SKM-1 (cell line): ENCODE data around the gene NISCH.

ENCODE experiments used
- DNase-seq: peaks from one replicate; lab custom pipeline; 2025; ENCODE audit not compliant: unreplicated experiment; lab: John Stamatoyannopoulos, UW

The NISCH gene

DNA sequence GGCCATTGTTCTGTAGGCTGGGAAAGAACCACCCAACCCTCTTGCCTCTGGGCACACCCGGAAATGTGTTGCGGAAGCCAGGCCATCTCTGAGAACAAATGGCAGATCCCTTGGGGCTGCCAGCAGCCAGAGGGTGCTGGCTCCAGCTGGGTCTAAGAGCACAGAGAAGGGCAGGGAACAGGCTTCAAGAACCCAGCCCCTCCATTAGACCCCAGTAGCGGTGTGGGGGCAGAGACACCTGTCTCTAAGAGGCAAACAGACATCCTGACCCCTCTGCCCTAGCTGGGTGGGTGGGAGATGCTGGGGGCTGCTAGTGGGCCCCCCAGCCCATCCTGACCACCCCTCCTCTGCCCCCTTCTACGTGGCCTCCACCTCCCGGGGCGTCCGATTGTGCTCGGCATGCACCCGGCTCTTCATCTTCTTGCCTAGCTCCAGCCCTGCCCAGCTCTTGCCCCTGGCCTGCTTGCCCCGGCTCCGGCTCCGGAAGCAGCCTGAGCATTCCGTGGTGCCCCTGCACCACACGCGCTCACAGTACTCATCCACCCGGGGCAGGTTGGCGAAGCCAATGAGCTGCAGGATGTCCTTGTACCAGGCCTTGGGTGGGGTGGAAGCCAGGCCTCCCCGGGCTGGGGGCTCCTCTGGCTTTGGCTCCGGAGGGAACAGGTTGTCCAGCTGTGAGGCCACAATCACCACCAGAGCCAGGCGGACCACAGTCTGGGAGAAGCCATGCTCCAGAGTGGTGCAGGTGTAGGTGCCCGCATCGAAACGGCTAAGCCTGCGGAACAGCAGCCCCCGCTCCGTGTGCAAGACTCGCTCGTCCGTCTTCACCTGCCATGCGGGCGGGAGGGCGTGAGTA is 19.9 kb upstream of the NISCH start:
- no peak for DNase-seq

DNA sequence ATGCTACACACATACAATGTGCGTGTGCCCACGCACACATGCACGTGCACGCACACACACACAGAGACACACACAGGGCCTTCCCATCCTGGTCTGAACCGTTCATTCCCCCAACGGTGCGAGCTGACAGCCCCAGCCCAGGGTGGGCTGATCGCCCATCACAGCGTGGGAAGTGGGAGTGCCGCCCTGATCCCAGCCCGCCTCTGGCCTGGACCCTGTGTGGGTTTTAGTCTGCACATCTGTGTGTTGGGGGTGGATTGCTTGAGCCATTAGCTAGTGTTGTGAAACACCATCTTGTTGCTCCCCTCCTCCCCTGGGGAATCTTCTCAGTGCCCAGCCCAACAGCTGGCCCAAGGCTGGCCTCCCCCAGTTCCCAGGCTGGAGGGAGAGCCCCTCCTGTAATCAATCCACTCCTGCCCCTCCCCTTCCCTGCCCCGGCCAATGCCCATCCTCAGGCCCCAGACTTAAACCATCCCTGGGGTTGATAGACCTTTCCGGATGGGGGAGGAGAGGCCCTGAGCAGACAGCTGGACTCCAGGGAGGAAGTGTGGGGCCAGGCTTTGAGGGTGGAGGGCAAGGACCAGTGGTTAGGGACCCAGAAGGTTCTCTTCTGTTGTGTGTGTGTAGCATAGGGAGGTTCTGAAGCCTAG is 18.8 kb upstream of the NISCH start:
- DNase-seq, result peak; percentile 74

DNA sequence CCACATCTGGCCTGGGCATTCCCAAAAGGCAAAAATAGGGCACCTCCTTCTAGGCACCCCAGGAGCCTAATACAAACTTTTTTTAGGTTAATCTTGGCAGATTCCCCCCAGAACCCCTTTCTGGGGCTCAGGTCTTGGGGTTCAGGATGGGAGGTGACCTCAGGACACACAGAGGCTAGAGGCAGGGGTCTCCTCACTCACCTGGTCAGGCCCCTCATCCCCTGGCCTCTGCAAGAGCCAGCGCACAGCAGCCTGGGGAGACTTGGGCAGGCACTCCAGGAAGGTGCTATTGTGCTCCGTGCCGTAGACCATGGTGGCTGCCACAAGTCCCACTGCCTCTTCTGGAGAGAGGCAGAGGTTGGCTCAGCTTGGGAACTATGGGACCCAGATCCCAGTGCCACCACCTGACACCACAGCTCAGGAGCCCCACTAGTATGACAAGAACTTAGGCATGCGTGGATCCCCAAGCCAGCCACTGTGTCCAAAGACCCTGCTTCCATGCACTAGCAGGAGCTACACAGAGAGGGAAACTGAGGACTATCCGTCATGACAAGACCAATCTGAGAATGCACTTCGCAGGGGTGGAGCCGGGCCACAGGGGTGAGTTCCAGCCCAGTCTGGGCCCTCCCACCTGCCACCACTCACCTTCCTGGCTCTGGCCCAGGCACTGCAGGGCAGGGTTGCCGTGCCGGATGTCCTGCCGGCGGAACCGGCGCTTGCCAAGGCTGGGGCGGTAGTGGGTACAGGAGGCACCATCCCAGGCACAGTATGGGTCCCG is 17.9 kb upstream of the NISCH start:
- no peak for DNase-seq

DNA sequence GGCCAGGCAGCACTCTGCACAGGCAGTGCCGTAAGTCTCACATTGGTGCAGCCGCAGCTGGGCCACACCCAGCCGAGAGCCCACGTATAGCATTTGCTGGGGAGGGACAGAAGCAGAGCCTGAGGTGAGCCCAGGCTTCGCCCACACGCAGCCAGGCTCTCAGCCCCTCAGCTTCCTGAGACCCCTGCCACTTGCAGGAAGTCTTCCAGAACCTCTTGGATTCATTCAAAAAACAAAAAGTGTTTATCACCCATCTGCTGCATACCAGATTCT is 17.4 kb upstream of the NISCH start:
- no peak for DNase-seq

DNA sequence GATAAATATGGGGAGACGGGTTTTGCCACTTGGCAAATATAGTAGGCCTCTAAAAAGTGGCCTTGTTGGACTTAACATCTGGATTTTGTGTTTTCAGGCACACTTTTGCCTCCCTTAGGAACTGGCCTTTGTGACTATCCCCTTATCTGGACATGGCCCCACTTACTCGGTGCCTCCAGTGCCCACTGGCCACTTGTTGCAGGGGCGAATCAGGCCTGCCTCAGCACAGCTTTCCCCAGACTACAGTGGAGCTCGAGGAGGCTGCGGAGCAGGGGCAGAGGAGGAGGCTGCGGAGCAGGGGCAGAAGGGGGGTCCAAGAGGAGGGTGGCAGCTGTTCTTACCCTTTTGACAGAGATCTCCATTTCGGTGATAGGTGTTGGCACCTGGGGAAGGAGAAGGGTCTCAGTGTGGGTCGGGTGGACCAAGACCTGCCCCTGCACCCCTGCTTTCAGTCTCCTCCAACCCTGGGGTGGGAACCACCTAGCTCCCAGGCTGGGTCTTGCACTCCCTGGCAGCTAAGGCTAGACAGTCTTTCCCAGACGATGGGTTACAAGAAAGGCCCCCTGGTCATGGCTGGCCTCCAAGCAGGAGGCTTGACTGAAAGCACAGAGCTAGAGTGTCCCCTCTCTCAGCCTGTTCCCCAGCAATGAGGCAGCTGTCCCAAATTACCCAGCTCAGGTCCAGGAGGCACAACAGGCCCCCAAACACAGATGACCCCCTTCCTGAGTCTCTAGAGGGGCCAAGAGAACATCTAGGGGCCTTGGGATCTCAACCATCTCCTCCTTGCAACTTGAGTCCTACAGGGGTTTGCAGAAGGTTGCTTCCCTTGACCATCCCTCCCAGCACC is 16.6 kb upstream of the NISCH start:
- no peak for DNase-seq

DNA sequence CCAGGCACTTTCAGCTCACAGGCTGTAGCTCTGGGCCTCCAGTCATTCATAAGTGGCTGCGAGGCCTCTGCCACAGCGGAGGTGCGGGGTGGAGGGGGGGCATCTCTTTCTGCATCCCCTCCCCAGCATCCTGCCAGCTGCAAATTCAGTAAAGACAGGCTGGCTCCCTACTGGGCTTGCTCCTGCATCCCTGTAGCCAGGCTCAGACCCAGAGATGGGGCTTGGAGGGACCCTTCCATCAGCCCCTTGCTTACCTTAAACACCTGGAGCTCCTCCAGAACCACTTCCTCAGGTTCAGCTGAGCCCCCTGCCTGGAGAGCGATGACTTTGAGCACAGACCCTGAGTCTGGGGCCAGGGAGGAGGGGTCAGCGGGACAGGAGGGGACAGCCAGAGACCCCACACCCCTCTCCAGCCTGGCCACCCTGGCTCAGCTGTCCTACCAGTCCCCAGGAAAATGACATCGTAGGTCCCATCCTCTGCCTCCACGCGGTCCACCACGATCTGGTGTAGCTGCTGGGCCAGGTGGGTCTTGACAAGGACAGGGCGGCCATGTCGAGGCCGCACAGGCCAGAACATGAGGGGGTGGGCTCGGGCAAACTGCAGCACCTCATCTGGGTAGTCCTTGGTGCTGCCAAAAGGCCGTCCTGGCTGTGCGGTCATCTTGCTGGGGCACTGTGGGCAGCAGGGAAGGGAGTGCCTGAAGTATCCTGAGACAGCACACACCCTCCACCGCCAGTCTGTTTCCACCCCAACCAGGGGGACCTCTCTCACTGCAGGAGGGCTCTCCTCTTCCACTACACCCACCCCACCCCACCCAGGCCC is 15.8 kb upstream of the NISCH start:
- DNase-seq, result no peak

DNA sequence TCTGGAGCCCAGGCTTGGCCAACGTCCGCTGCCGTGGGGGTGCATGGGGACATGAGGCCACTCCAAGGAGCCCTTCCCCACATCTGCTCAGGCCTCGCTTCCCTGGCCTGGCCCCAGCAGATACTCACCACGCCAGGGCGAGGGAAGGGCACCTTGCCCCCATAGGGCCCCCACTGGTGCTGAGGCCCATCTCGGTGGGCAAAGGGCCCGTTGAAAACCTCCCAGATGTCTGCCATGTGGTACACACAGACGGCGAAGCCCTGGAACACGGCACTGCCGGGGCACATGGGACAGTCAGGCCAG is 15.2 kb upstream of the NISCH start:
- no peak for DNase-seq

DNA sequence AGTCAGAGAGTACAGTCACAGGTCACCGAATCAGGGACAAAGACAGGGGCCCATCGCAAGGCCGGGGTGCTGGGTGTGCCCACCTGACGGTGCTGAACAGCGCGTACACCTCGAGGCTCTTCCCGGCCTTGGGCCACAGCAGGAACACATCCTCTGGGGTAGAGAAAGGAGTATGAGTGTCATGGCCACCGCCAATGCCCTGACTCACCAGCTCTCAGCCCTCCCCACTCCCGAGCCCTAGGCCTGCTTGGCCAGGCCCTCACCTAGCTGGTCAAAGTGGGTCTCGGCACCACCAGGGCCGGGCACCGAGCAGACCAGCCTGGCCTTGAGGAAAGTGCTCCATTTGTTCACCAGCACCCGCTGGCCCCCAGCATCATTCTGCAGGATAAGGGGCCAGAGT is 14.7 kb upstream of the NISCH start:
- no peak for DNase-seq

DNA sequence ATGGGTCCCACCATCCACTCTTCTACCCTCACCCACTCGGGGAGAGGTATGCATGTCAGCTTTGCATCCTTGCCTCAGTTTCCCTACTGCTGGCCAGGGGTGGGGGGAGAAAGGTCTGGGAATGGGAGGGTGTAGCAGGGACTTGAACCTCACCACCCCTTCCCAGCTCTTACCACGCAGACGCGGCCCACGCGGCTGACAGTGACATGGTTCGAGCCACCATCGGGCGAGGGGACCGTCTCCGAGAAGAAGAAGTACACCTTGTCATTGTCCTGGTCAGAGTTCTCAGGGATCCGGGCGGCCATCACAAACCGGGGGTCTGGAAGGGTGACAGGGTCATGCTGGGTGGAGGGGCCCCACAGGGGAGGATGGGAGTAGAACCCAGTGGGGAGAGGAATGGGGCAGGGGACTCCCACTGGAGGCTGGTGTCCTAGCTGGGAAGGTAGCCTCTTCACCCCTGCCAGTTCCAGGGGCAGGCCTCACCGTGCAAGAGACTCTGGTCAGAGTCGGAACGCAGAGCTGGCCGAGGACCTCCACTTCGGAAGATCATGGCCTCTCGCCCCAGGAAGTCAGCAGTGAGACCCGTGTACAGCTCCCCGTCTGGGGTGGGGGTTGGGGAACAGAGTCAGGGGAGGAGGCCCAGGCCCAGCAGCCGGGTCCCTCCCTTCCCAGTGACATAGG is 14.2 kb upstream of the NISCH start:
- no peak for DNase-seq

DNA sequence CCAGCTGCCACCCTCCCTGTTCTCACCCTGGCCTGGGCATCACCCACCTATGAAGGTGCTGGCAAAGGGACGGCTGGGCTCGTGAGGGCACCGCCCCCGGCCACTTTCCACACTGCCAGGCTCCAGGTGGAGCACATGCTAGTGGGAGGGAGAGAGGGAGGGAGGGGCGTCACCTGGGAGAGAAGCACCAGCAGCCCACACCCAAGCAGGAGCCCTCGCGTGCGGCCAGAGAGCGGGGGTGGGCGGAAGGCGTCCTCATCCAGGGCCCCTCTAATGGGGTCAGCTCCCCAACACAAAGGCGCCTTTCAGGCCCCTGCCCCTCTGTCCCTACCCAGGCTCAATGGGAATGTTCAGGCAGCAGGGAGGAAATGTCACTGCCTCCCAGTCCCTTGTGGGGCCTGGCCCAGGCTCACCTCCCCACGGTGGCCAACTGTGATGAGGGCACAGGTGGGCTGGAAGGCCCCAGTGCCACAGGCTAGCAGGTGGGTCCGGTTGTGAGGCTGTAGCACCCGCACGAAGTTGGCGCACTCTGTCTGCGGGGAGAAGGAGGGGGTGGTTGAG is 13.6 kb upstream of the NISCH start:
- no peak for DNase-seq

DNA sequence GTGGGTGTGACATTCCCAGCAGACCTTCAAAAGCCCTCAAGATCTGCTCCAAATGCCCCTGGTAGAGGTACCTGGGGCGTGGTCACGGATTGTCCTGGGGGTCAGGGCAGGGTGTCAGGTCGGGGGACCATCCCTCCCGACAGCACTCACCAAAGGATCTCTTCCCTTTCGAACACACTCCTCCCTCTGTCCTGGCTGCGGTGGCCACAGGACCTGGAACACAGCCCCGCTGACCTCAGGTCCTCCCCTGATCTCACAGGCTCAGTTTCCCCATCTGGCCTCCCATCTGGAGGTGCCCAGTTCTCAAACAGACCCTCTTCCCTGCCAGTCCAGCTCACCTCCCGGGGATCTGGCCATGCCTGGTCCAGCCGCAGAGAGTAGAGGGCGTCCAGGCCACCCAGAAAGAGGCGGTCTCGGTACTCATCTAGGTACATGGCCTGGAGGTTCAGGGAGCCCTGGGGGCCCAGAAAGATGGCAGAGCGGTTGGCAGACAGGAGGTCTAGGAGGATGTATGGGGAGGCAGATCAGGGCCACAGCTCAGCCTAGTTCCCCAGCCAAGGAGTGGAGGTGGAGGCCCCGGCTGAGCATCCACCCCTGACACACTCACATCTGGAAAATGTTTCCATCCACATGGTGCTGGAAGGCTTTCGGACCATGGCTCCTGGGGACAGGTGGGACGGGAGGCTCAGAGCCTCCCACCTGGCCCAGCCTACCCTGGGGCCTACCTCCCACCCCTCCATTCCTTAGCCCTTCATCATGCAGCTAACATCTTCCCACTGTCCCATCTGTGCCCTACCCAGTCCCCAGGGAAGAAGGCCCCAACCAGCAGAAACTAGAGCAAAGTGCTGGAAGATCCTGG is 12.8 kb upstream of the NISCH start:
- DNase-seq, result no peak

DNA sequence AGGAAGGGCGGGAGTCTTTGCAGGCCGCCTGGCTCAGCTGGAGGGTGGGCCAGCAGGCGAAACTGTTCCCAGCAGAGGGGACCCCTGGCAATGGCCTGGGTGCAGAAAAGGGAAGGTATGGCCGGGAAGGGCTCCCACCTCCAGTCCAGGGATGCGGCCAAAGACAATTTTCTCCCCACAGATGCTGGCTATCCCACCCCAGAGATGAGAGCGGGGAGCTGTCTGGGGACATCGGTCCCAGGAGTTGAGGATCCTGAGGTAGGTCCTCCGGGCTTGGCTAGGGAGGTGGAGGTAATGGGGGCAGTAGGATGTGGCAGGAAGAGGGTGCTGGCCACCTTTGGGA is 12.2 kb upstream of the NISCH start:
- no peak for DNase-seq

DNA sequence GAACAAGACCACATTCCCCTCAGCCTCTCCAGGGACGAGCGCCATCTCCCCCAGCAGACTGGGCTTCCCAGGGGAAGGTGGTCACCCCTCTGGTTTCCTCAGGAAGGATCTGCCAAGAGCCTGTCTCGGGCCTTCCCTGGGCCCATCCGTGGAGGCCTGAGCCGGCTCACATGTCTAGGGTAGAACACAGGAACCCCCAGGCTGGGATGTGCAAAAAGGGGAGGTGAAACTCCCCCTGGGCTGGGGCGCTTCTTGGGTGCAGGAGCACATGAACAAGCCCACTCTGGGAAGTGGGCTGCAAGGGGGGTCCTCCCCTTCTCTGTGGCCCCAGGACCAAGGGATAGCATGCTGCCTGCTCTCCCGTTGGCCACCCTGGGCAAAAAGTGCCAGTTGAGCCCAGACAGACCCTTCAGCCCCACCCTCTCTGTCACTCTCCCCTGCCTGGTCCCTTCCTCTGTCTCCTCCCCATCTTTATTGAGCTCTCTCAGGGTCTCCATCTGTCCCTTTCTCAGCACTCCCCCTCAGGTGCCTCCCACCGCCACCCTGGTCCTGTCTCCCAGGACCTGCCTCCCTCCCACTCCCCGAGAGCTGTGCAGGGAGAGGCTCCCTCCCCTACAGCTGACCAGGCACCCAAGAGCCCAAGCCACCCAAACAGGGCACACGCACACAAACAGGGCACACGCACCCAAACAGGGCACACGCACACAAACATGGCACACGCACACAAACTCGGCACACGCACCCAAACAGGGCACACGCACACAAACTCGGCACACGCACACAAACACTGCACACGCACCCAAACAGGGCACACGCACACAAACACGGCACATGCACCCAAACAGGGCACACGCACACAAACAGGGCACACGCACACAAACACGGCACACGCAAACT is 11.4 kb upstream of the NISCH start:
- no peak for DNase-seq

DNA sequence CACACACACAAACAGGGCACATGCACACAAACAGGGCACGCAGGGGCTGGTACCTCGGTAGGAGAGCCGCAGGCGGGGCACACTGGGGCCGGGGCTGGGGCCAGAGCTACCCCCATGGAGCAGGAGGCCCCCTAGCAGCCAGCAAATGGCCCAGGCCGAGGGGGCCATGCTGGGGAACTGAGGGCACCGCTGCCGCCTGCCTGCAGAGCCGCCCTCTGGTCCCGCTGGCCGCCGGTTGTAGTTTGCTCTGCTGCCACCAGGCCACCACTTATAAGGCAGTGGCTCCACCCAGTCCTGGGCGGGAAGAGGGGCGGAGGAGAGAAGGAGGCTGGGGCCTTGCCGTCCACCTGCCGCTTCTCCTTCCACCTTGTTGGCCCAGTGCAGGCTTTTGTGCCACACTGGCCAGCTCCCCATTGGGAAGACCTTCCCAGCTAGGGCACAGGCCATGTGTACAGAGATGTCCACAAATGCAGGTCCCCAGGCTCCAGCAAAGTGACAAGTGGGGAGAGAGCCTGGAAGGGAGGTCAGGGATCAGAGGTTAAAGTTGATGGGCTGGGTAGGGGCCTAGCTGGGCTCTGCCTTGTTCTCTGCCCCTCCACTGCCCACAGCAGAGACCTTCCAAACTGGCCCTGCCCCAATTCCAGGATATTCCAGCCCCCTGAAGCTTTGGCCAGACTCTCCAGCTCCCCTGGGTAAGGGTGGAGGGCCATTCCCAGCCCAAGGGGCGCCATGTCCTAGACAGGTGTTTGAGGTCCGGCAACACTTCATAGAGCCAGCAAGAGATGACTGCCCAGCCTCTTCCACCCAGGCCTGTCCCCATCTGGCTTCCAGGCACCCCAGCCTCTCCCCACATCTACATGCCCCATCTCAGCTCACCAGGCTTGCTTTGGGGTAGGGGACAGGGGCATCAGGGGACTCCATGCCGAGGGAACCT is 10.3 kb upstream of the NISCH start, which contains the start of gene SEMA3G:
Gene SEMA3G, minus strand, starts transcription at position 244 of the 934 bp plus-strand sequence. Its CDS starts 76 bp downstream, at position 168.
- DNase-seq, result peak; percentile 68

DNA sequence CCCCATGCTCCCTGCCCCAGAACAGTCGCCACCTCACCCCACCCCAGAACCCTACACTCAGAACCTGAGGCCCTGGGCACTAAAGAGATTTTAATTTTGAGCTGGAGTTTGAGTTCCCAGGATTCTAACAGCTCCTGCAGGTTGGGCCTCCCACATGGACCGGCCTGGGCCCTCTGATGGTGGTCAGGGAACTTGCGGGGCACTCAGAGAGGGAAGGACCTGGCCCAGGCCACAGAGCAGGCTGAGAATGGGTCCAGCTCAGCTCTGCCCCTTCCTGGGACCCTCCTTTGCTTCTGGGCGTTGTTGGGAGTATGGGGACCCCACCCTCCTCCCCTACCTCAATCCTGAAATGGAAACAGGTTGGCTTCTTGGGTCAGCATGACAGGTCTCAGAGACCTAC is 9.4 kb upstream of the NISCH start:
- DNase-seq, result no peak

DNA sequence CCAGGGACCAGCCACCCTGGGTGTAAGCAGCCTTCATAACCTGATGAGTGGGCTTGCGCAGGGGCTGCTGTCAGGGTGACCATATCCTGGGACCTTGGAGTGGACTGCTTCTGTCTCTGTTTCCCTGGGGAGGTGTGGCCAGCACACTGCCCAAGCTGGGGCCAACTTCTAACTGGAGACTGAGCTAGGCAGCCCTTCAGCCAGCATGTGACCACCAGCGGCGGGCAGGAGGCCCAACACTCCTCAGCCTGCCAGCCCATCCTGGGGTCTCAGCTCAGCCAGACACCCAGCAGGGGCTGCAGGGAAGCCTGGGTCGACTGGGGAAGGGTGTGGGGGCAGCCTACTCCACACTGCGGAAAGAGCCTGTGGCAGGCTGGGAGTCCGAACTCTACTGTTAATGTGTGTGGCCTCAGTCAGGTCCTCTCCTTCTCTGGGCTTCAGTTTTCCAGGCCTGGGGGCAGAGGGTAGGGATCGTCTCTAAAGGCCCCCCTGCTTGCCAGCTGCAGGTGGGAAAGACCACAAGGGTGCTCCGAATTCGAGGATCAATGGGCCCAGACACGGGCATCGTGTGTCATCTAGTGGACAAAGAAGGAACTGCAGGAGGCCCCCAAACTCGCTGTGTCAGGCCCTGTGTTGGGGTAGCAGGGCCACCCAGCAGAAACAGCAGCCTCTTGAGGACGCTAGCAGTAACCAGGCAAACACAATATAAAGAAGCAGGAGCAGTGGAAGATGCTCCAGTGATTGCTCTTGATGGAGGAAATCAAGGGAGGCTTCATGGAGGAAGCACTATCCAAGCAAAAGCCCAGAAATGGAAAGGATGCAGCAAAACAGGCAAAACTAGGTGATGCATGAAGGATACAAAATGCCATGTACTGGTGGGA is 8.5 kb upstream of the NISCH start:
- DNase-seq, result peak; percentile 20
